ENCODE measurements around the gene BDP1. TPM values are rescaled to one million over a fixed set of nuclear protein-coding genes. Genes with fewer than 3 reads are reported as not detected.
A peak's percentile ranks its signal among the peaks of the same experiment; 100 is the strongest.
"Not testable (repeated sequence)": the region's sequence is repeated elsewhere in the genome, so short reads cannot be mapped to it uniquely, and the experiment has no call there.

The BDP1 gene
- total and polyA plus RNA-seq, 10 donors, result 9.0 to 49.9 (median 30.5) TPM

DNA sequence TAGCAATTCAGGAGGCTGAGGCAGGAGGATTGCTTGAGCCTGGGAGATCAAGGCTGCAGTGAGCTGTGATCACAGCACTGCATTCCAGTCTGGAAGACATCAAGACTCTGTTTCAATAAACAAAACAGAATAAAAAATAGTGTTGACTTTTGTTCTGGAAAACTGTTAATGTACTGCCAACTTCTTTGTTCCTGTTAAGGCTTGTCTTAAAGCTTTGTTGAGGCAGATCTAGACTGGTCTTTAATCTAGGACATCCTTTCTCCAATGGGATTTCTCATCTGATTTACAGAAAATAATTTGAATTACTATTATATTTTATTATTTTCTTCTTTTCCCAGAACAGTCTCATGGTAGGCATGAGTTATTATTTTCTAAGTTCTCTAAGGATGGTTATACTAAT lies 26.0 kb downstream of the BDP1 start:
- TF ChIP-seq POLR2AphosphoS5 (IDR thresholded peaks at IDR 0.05) (no peak), POLR2A (IDR thresholded peaks at IDR 0.05) (no peak)
- Histone ChIP-seq H3K27ac (no peak overlapping the region), H3K4me1 (no peaks in the 10 kb centered on the region), H3K27me3 (replicated peaks in 1 of 7) (no peaks in the 10 kb centered on the region), H3K36me3 (peaks cover 0 to 100% (median 64%) of the 10 kb centered on the region in 6 donors), H3K4me3 (no peak overlapping the region), H3K9me3 (no peaks in the 10 kb centered on the region)
- DNase-seq, result no peak
- intact Hi-C loops (cut with DNase I; ENCODE audit: low total_unique reads), result no loop called here

DNA sequence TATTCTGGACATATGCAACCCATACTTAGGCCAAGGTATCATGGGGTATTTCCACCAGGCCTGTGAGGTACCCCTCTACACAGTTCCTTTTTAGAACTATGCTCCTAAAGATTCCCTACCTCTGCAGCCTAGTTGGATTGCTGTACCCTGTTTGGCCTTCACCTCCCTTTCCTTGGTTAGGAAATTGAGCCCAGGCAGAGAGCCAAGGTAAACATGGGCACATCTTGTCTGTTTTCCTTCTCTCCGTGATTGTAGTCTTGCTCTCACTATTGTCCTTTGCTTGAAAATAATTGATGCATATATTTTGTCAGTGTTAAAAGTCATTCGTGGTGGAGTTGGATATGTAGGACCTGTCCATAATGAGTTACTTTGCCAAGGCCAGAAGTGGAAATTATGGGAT lies 26.7 kb downstream of the BDP1 start:
- DNase-seq, result no peak

DNA sequence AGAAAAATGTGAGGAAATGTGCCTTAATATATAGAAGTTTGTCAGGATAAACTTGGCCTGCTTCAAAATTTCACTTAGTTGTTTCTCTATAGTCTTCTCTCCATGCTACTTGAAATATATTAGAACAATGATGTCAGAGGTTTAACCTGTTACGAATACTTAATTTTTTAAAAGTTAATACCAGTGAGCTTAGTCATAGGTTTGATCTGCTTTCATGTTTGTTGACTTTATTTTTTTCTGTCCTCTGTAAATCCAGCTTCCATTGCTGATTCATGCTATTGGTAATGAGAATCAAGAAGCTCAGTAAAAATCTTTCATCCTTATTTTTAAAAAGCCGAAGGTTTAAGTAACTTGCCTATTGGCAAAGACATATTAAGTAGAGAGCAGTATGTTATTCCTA lies 27.9 kb downstream of the BDP1 start:
- H3K27ac ChIP-seq, result no peak overlapping the region
- no peak for DNase-seq
- 89 to 98% (median 96%) methylated on average over 2 of the region's 2 CpGs for whole genome bisulfite sequencing, 5 donors

More for the DNA sequence above, 26.7 kb downstream of the BDP1 start:
- Histone ChIP-seq H3K36me3 (peaks cover 2 to 100% (median 64%) of the 10 kb centered on the region in 6 donors), H3K4me3 (no peak overlapping the region), H3K4me1 (no peaks in the 10 kb centered on the region), H3K27ac (no peak overlapping the region), H3K27me3 (replicated peaks in 1 of 7) (no peaks in the 10 kb centered on the region), H3K9me3 (no peaks in the 10 kb centered on the region)
- 58 to 77% (median 72%) methylated on average over 2 of the region's 2 CpGs for whole genome bisulfite sequencing, 5 donors
- TF ChIP-seq POLR2AphosphoS5 (IDR thresholded peaks at IDR 0.05) (no peak), POLR2A (IDR thresholded peaks at IDR 0.05) (no peak)
- TF ChIP-seq, protein P1, sequence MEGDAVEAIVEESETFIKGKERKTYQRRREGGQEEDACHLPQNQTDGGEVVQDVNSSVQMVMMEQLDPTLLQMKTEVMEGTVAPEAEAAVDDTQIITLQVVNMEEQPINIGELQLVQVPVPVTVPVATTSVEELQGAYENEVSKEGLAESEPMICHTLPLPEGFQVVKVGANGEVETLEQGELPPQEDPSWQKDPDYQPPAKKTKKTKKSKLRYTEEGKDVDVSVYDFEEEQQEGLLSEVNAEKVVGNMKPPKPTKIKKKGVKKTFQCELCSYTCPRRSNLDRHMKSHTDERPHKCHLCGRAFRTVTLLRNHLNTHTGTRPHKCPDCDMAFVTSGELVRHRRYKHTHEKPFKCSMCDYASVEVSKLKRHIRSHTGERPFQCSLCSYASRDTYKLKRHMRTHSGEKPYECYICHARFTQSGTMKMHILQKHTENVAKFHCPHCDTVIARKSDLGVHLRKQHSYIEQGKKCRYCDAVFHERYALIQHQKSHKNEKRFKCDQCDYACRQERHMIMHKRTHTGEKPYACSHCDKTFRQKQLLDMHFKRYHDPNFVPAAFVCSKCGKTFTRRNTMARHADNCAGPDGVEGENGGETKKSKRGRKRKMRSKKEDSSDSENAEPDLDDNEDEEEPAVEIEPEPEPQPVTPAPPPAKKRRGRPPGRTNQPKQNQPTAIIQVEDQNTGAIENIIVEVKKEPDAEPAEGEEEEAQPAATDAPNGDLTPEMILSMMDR (IDR thresholded peaks at IDR 0.05 in 8 of 11, conservative IDR thresholded peaks at IDR 0.05 in 3 of 11), result no peak
- intact Hi-C loops (cut with DNase I; ENCODE audit: low total_unique reads), result no loop called here

DNA sequence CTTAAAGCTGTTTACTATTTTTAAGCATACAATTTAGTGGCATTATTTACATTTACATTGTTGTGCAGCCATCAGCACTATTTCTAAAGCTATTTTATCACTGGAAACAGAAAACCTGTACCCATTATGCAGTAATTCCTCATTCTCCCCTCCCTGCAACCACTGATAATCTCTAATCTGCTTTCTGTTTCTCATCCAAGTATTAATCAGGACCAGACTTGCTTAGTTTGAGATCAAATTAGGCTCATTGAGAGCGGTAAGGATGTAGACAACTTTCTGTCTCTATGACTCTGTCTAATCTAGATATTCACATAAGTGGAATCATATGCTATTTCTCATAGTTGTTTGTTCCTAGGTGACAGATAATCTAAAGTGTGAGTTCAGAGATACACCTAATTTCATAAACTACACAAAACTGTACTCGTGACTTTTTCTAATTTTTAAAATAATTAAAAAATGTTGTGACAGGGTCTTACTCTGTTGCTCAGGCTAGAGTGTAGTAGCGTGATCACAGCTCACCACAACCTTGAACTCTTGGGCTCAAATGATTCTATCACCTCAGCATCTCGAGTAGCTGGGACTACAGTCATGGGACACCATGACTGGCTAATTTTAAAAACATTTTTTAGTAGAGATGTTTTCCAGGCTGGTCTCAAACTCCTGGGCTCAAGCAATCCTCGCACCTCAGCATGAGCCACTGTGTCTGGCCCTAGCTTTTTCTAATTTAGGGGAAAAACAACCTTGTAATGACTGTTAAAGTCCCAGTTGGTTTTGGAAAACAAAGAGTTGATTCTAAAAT lies 37.6 kb downstream of the BDP1 start:
- intact Hi-C loops (cut with DNase I; ENCODE audit: low total_unique reads), result no loop called here
- Histone ChIP-seq H3K36me3 (peaks cover 0 to 100% (median 88%) of the 10 kb centered on the region in 6 donors), H3K27me3 (replicated peaks in 1 of 7) (no peaks in the 10 kb centered on the region), H3K4me3 (no peak overlapping the region), H3K9me3 (no peaks in the 10 kb centered on the region), H3K4me1 (no peaks in the 10 kb centered on the region), H3K27ac (no peak overlapping the region)
- TF ChIP-seq, protein P1 (IDR thresholded peaks at IDR 0.05 in 8 of 11, conservative IDR thresholded peaks at IDR 0.05 in 3 of 11), result no peak
- no peak for TF ChIP-seq POLR2AphosphoS5 (IDR thresholded peaks at IDR 0.05)
- no peak for TF ChIP-seq POLR2A (IDR thresholded peaks at IDR 0.05)
- 91 to 96% (median 93%) methylated on average over 5 of the region's 5 CpGs for WGBS, 5 donors
- DNase-seq, result no peak

More for the DNA sequence above, 27.9 kb downstream of the BDP1 start:
- no peak overlapping the region for H3K4me3 ChIP-seq
- H3K36me3 ChIP-seq, result peaks cover 2 to 100% (median 65%) of the 10 kb centered on the region in 6 donors
- H3K4me1 ChIP-seq, result no peaks in the 10 kb centered on the region
- intact Hi-C loops (cut with DNase I; ENCODE audit: low total_unique reads), result no loop called here
- H3K27me3 ChIP-seq (replicated peaks in 1 of 7), result no peaks in the 10 kb centered on the region
- no peak for TF ChIP-seq POLR2AphosphoS5 (IDR thresholded peaks at IDR 0.05)
- no peak for TF ChIP-seq POLR2A (IDR thresholded peaks at IDR 0.05)
- TF ChIP-seq, protein P1 (IDR thresholded peaks at IDR 0.05 in 8 of 11, conservative IDR thresholded peaks at IDR 0.05 in 3 of 11), result no peak
- H3K9me3 ChIP-seq, result no peaks in the 10 kb centered on the region

DNA sequence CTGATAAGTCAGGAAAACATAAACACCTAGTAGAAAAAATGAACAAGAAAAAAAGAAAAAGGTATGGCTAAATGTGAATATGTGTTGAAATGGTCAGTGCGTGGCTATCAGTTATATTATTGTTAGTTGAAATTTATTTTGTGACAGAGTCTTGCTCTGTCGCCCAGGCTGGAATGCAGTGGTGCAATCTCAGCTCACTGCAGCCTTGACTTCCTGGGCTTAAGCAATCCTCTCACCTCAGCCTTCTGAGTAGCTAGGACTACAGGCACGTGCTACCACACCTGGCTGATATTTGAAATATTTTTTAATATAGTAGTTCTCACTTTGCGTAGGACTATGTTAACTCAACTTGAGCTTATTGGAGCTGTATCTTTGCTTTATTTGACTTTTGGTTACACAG lies 38.8 kb downstream of the BDP1 start:
- intact Hi-C loops (cut with DNase I; ENCODE audit: low total_unique reads); DNase-seq; H3K4me3 ChIP-seq; H3K4me1 ChIP-seq; H3K9me3 ChIP-seq; H3K27ac ChIP-seq; H3K27me3 ChIP-seq (replicated peaks in 1 of 7): not testable (repeated sequence)
- 63 to 90% (median 79%) methylated on average over 4 of the region's 4 CpGs for WGBS, 5 donors
- H3K36me3 ChIP-seq, result peaks cover 0 to 100% (median 86%) of the 10 kb centered on the region in 6 donors

DNA sequence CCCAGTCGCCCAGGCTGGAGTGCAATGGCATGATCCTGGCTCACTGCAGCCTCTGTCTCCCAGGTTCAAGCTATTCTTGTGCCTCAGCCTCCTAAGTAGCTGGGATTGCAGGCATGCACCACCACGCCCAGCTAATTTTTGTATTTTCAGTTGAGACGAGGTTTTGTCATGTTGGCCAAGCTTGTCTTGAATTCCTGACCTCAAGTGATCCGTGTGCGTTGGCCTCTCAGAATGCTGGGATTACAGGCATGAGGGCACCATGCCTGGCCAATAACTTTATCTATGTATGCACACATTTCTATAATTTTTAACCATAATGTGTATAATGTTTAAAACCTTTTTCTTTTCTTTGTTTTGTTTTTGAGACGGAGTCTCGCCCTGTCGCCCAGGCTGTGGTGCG lies 43.3 kb downstream of the BDP1 start:
- intact Hi-C loops (cut with DNase I; ENCODE audit: low total_unique reads); DNase-seq; H3K4me1 ChIP-seq; H3K9me3 ChIP-seq; H3K27me3 ChIP-seq (replicated peaks in 1 of 7); H3K4me3 ChIP-seq: not testable (repeated sequence)
- Histone ChIP-seq H3K36me3 (peaks cover 0 to 100% (median 86%) of the 10 kb centered on the region in 6 donors), H3K27ac (peak overlapping the region in 1 of 8 donors; percentile 61)
- 95 to 97% (median 96%) methylated on average over 9 of the region's 9 CpGs for WGBS, 5 donors
